NCI-H2171 (cell line): Measurements from ENCODE around the gene ZNF22.
A peak's percentile ranks its signal among the peaks of the same experiment; 100 is the strongest.

Source experiments
- DNase-seq: peaks from one replicate; lab custom pipeline; 2025; lab: John Stamatoyannopoulos, UW

ZNF22 gene

GRCh38 chr10:44965104-44965503 is 35.6 kb upstream of the ZNF22 start:
- no peak for DNase-seq

- no peak for DNase-seq
Measured at GRCh38 chr10:44965651-44966097, 35.0 kb upstream of the ZNF22 start.

GRCh38 chr10:44966129-44966815 is 34.5 kb upstream of the ZNF22 start:
- DNase-seq = no peak

GRCh38 chr10:44966816-44967509 is 33.8 kb upstream of the ZNF22 start:
- DNase-seq = no peak

- DNase-seq = no peak
Measured at GRCh38 chr10:44967616-44968015, 33.1 kb upstream of the ZNF22 start.

GRCh38 chr10:44968091-44968490 is 32.6 kb upstream of the ZNF22 start:
- no peak for DNase-seq

- DNase-seq = no peak
Measured at GRCh38 chr10:44968500-44969400, 32.0 kb upstream of the ZNF22 start.

- DNase-seq = no peak
Measured at GRCh38 chr10:44969854-44970253, 30.9 kb upstream of the ZNF22 start.

- no peak for DNase-seq
Measured at GRCh38 chr10:44970812-44971395, 29.8 kb upstream of the ZNF22 start.

GRCh38 chr10:44971434-44971833 is 29.3 kb upstream of the ZNF22 start:
- DNase-seq = no peak

GRCh38 chr10:44971935-44972757 is 28.6 kb upstream of the ZNF22 start:
- no peak for DNase-seq

- no peak for DNase-seq
Measured at GRCh38 chr10:44972874-44973306, 27.8 kb upstream of the ZNF22 start.

GRCh38 chr10:44973323-44974081 is 27.2 kb upstream of the ZNF22 start:
- no peak for DNase-seq

GRCh38 chr10:44974082-44974627 is 26.6 kb upstream of the ZNF22 start:
- DNase-seq = no peak

- DNase-seq = peak; percentile 19
Measured at GRCh38 chr10:44974628-44975430, 25.9 kb upstream of the ZNF22 start.

- peak; percentile 23 for DNase-seq
Measured at GRCh38 chr10:44975431-44976331, 25.0 kb upstream of the ZNF22 start.

GRCh38 chr10:44976352-44977198 is 24.1 kb upstream of the ZNF22 start:
- DNase-seq = no peak
